Activated naive CD8-positive, alpha-beta T cell treated with anti-CD3 and anti-CD28 coated beads, Interleukin-2, amount 50 U/mL, for 24 hours (primary cell): Measurements from ENCODE around the gene TRPC4AP.
A peak's percentile ranks its signal among the peaks of the same experiment; 100 is the strongest.

Source experiments
- ATAC-seq: fragments of 150-1000 bp; cut with Tn5 transposase; one replicate; pipeline ENCODE4 v1.10.0; 2021
- DNase-seq: peaks from one replicate; pipeline ENCODE4 v3.0.0; 2021
- H3K27ac Mint-ChIP-seq: one replicate; pipeline ENCODE4 v1.8.0; 2021; ENCODE audit warnings: mild to moderate bottlenecking, mixed read lengths
- H3K27me3 Mint-ChIP-seq: one replicate; pipeline ENCODE4 v1.8.0; 2021; ENCODE audit warnings: mixed read lengths
- H3K36me3 Mint-ChIP-seq: one replicate; pipeline ENCODE4 v1.8.0; 2021; ENCODE audit warnings: low read depth, mixed read lengths
- H3K4me1 Mint-ChIP-seq: one replicate; pipeline ENCODE4 v1.8.0; 2021; ENCODE audit warnings: mixed read lengths
- H3K4me3 Mint-ChIP-seq: one replicate; pipeline ENCODE4 v1.8.0; 2021; ENCODE audit warnings: mild to moderate bottlenecking, moderate library complexity, mixed read lengths
- H3K9me3 Mint-ChIP-seq: one replicate; pipeline ENCODE4 v1.8.0; 2021; ENCODE audit warnings: mixed read lengths

The TRPC4AP gene

GRCh38 chr20:34956041-34956458 is 136.6 kb downstream of the TRPC4AP start:
- ATAC-seq, result no peak
- peaks cover 2% of the 10 kb centered on the region for H3K36me3 Mint-ChIP-seq
- DNase-seq, result no peak
- no peaks in the 10 kb centered on the region for H3K27me3 Mint-ChIP-seq
- no peaks in the 10 kb centered on the region for H3K9me3 Mint-ChIP-seq
- H3K27ac Mint-ChIP-seq, result peak overlapping the region; percentile 99
- H3K4me3 Mint-ChIP-seq, result peak overlapping the region; percentile 99
- H3K4me1 Mint-ChIP-seq, result peaks cover 21% of the 10 kb centered on the region

DNA sequence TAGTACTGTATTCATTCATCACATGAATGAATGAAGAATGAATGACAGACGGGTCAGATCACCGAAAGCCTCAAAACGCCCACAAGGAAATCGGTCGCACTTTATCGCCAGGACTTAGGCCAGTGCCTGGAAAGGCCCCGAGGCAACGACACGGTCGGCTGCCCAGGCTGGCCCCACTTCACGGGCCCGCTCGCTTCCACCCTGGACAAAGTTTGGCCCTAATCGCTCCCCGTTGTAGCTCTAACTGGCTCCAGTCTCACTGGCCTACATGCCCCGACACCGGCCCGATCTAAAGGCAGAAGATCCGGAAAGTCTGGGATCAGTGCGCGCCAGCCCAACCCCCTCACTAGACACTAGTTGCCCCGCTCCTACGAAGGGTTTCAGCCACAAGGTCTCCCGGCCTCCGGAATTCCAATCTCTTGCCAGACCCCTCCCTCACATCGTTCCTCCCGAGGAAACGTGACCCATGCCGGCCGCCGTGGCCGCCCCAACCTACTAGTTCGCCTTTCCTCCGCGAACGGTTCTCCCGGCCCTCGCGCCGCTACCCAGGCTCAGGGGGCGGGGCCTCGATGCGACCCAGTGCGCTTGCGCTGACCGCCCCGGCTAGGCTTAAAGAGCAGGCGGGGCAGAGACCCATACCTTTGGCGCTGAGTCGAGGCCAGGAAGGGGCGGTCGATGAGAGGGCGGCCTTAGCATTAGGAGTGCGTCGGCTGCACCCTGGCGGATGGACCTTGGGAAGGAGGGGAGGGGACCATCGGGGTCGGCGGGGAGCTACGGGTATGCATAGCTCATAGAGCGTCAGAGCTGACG is 137.2 kb downstream of the TRPC4AP start, which contains the start of the genes GSS and MYH7B:
TSS of gene GSS (minus strand) at position 576 of the 810 bp plus-strand sequence. CDS start 3,954 bp downstream, outside the sequence.
TSS of gene MYH7B (plus strand) at position 638 of the 810 bp plus-strand sequence. CDS start 22,138 bp downstream, outside the sequence.
- ATAC-seq (peak; percentile 98), DNase-seq (peak; percentile 99)
- Mint-ChIP-seq H3K9me3 (no peaks in the 10 kb centered on the region), H3K27ac (peak within 1 kb of the TSS; percentile 99), H3K4me3 (peak within 1 kb of the TSS; percentile 99), H3K36me3 (peaks cover 2% of the 10 kb centered on the region), H3K4me1 (peaks cover 21% of the 10 kb centered on the region), H3K27me3 (no peaks in the 10 kb centered on the region)

- DNase-seq, result no peak
- Mint-ChIP-seq H3K4me1 (peaks cover 21% of the 10 kb centered on the region), H3K27me3 (no peaks in the 10 kb centered on the region), H3K36me3 (peaks cover 6% of the 10 kb centered on the region), H3K9me3 (no peaks in the 10 kb centered on the region), H3K27ac (peak overlapping the region; percentile 99), H3K4me3 (peak overlapping the region; percentile 99)
- no peak for ATAC-seq
Observed at GRCh38 chr20:34954904-34955230, 137.7 kb downstream of the TRPC4AP start.

DNA sequence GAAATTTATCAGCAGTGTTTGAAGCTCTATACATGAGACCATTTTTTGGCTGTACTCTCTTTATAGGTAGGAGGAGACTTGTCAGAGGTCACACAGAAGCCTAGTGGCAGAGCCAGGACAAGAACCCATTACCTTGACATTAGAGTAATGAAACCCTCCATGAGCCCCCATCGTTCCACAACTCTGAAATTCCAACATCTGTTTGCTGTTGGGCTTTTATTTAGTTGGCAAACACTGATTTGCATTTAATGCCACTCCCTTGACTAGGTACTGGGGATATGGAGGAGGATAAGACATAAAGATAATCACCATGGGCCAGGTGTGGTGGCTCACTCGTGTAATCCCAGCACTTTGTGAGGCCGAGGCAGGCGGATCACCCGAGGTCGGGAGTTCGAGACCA is 138.6 kb downstream of the TRPC4AP start:
- ATAC-seq (no peak), DNase-seq (no peak)
- Mint-ChIP-seq H3K27ac (no peak overlapping the region), H3K9me3 (no peaks in the 10 kb centered on the region), H3K4me3 (no peak overlapping the region), H3K4me1 (peaks cover 21% of the 10 kb centered on the region), H3K36me3 (peaks cover 7% of the 10 kb centered on the region), H3K27me3 (no peaks in the 10 kb centered on the region)

DNA sequence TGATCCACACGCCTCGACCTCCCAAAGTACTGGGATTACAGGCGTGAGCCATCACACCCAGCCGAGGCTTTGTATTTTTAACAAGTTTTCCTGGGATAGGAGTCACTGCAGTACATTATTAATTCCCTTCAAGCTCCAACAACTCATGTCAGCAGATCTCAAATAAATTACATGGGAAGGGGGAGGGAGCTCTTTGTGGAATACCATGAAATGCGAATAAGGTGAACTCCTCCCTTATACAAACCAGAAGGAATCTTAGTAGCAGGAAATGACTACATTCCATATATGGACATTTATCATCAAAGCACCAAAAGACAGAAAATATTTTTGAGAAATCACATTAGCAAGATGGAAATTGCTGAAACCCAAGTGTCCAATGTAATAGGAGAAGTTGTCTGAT is 139.9 kb downstream of the TRPC4AP start:
- Mint-ChIP-seq H3K4me1 (peaks cover 21% of the 10 kb centered on the region), H3K36me3 (peaks cover 7% of the 10 kb centered on the region), H3K4me3 (no peak overlapping the region), H3K9me3 (no peaks in the 10 kb centered on the region), H3K27ac (no peak overlapping the region), H3K27me3 (no peaks in the 10 kb centered on the region)
- DNase-seq (no peak), ATAC-seq (no peak)
